Peyer's patch (tissue), 4 donors: ENCODE measurements around the gene KRTAP12-2.

ENCODE experiments used
- CTCF ChIP-seq, 6 experiments: fragments of 450-650 bp in 4 of 6; fragments of 200-600 bp in 2 of 6; sonication (generic) in 1 of 6; IDR thresholded peaks; one replicate each; pipeline ENCODE4 v1.5.1; 2017 to 2019; ENCODE audit warnings: antibody characterized with exemption in 6 of 6, mild to moderate bottlenecking in 3 of 6, moderate library complexity in 1 of 6
- POLR2A ChIP-seq, 2 donors: fragments of 450-650 bp; IDR thresholded peaks; one replicate each; pipeline ENCODE4 v1.5.1; 2017; ENCODE audit warnings: antibody characterized with exemption in 2 of 2, mild to moderate bottlenecking in 2 of 2, moderate library complexity in 2 of 2

GRCh38 chr21:44682580-44683151, 15.9 kb upstream of the KRTAP12-2 start:
- TF ChIP-seq CTCF (IDR thresholded peaks at IDR 0.05), result no peak
- TF ChIP-seq POLR2A (IDR thresholded peaks at IDR 0.05), result no peak
